GM10266 (cell line): ENCODE measurements around the gene POLG.

Experiments used
- DNase-seq: peaks from one replicate; pipeline ENCODE4 v3.0.0; 2012; ENCODE audit errors: extremely low spot score
- TF ChIP-seq, protein P1 (sequence below): IDR thresholded peaks from 2 replicates; pipeline ENCODE4 v1.5.1; 2012; ENCODE audit warnings: mild to moderate bottlenecking, low read depth; ENCODE audit not compliant: control insufficient read depth, insufficient read depth; ENCODE audit errors: missing control alignments

POLG gene

DNA sequence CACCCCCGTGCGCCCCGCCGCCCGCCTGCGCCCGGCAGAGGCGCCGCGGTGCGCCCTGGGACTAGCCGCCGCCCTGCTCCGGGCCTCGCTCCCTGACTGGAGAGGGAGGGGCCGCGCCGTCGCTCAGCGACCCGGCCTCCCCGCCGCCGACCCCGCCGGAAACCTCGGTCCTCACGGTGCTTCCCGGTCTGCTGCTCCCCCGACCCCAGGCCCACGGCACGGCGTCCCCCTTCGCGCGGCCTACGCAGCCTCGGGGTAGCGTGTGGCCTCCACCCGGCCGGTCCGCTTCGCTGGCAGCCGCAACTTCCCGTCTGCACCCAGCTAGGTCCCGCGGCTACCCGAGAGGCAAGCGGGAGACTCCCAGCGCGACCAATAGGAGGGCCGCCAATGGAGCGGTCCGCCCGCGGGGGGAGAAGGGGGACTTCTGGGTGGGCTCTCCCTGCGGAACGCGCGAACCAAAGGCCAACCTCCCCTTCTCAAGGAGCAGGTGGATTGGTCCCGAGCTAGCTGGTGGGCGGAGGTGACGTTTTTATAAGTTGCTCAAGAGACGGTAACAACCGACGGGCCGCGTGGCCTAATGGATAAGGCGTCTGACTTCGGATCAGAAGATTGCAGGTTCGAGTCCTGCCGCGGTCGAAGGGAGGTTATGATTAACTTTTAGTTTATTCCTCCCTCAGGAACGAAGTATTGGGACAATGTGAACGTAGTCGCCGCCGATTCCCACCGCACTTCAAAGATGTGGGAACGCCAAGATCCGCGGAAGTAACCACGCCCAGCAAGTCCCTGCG lies at the start of gene POLG:
TSS of gene POLG (minus strand) at position 315 of the 788 bp plus-strand sequence. CDS start 1,070 bp downstream, outside the sequence.
- TF ChIP-seq, protein P1, sequence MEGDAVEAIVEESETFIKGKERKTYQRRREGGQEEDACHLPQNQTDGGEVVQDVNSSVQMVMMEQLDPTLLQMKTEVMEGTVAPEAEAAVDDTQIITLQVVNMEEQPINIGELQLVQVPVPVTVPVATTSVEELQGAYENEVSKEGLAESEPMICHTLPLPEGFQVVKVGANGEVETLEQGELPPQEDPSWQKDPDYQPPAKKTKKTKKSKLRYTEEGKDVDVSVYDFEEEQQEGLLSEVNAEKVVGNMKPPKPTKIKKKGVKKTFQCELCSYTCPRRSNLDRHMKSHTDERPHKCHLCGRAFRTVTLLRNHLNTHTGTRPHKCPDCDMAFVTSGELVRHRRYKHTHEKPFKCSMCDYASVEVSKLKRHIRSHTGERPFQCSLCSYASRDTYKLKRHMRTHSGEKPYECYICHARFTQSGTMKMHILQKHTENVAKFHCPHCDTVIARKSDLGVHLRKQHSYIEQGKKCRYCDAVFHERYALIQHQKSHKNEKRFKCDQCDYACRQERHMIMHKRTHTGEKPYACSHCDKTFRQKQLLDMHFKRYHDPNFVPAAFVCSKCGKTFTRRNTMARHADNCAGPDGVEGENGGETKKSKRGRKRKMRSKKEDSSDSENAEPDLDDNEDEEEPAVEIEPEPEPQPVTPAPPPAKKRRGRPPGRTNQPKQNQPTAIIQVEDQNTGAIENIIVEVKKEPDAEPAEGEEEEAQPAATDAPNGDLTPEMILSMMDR, result no peak
- DNase-seq, result peak; percentile 99

DNA sequence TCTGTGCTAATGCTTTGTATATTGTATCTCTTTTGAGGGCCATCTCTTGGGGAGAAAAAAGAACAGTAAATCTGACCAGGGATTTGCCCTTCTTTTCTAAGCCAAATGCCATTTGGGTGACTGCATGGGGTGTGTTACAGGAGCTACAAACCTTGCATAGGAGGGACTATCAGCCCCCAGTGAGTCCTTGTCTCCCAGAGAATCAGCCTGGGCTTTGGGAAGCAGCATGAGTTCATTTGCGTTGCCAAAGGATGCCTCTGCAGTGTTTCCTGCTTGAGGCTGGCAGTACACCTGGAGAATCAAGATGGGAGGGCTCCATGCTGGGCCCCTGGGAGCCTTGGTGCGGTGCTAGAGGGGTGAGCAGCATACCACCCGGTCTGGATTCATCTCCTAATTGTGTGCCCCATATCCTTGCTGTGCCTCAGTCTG lies 49.6 kb upstream of the POLG start:
- TF ChIP-seq, protein P1, result no peak
- DNase-seq, result no peak

DNA sequence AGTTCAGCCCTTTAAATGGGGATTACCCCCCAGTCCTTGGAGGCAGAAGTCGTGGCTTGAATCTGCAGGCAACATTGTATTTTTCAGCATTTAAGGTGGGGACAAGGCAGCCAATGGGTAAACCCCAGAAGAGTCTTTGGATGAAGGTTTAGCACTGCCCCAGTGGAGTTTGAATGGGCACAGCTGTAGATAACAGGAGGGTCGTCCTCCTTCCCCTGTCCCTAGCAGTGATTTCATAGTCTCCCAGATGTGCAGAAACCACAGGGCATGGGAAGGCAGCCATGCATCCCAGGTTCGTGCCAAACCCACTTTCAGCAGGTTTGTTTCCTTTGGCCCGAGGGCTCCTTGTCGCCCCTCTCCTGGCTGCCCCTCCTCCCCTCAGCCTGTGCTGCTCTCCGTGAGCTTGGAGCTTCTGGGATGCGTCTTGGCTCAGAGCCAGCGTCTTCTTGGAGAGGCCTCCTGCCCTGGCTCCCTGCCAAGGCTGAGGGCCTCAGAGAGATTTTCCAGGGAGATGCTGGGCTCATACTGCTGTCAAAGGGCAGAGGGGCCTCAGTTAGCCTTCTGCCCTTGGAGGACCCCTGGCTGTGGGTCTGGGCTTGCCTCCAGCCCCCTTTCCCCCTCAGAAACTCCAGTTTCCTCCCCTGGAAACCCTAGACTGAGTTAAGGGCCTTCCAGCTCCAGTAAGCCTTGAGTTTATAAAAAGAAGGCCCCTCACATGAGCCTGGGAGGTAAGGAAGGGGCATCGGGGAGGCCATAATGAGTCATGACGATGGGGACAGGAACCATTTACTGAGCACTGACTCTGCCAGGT lies 48.9 kb upstream of the POLG start:
- TF ChIP-seq, protein P1, result no peak
- DNase-seq, result no peak

DNA sequence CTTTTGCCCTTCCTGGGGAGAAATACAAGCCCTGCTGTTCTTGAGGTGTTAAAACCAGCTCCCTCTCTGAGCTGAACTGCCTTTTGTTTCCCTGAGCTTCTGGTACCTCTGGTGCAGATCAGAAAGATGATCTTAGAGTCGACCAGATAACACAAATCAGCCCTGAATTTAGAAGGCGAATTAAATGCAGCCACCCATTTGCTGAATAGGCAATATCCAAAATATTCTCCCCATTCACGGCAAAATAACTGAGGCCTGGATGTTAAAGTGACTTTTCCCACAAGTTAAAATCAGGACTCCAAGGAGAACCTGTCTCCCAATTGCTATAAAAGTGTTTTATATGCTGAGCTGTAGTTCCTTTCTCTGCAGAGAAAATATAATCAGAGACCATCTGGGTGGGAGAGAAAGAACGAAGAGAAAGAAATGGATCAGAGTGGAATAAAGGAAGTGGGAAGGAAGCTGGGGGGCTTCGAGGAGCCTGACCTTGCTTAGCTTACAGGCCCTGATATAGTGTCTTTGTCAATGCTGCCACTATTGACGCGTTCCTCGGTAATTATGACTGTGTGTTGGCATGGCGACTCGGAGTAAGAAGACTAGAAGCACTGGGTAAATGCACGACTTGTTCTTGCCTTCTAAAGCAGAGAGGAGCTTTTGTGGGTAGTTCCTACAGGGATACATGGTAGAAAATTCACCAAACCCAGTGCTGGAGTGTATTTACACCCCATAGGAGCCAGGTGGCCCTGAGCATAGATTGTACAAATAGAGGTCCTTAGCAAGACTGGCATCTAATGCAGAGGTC lies 47.5 kb upstream of the POLG start:
- DNase-seq, result no peak
- TF ChIP-seq, protein P1, result no peak

DNA sequence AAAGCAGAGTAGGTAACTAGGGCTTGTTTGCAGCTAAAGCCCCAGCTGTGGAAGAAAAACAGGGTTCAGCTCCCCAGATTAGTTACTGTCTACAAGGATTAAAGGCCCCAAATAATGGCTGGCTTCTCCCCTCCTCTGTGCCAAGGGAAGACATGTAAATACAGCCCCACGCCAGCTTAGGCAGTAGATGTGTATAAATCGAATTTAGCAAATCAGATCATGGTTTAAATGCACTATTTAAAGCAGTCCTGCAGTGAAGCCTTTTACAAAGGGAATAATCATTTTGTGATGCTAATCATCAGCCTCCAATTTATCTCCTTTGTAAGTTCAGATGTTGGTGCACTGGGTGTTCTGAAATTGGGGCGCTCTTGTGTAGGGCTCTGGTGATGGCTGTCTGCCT lies 46.7 kb upstream of the POLG start:
- TF ChIP-seq, protein P1, result no peak
- DNase-seq, result no peak

DNA sequence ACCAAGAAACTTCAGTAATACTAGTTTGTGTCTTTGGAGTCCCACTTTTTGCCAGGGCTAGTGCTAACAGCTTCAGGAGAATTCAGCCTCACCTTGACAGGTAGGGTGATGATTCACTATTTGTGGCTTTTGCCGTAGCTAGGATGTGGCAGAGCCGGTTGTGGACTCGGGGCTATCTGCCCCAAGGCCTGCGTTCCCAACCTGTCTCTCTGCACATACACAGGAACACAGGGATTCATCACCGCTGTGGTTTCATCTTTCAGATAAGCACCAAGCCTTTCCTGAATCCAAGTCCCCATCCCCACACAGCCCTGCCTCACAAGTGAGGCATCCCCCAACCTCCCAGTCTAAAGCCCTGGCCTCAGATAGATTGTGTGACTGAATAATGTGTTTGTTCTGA lies 45.2 kb upstream of the POLG start:
- TF ChIP-seq, protein P1, result no peak
- no peak for DNase-seq
